OCI-LY1 (cell line): ENCODE results near the gene TSEN2.

Experiments
- H2AFZ ChIP-seq: fragments of 200-600 bp; sonication (generic), shearing (Covaris generic); 2 replicates; pipeline ENCODE4 v1.6.0; 2014; ENCODE audit warnings: antibody characterized with exemption, mild to moderate bottlenecking, low read length
- H3F3A ChIP-seq: fragments of 200-600 bp; sonication (generic), shearing (Covaris generic); 2 replicates; pipeline ENCODE4 v1.6.0; 2014; ENCODE audit warnings: mild to moderate bottlenecking, antibody characterized with exemption, low read length, moderate library complexity; ENCODE audit not compliant: insufficient read depth
- H3K27ac ChIP-seq: fragments of 200-600 bp; sonication (generic); 2 replicates; pipeline ENCODE4 v1.5.1; 2014; ENCODE audit warnings: low read length, mixed run types, mild to moderate bottlenecking, low read depth; ENCODE audit not compliant: poor library complexity, severe bottlenecking
- H3K27me3 ChIP-seq: fragments of 200-600 bp; sonication (generic); 2 replicates; pipeline ENCODE4 v1.6.0; 2014; ENCODE audit warnings: antibody characterized with exemption, mild to moderate bottlenecking, low read length, moderate library complexity; ENCODE audit not compliant: insufficient read depth
- H3K36me3 ChIP-seq: fragments of 200-600 bp; sonication (generic); 2 replicates; pipeline ENCODE4 v1.6.1; 2014; ENCODE audit warnings: mild to moderate bottlenecking, antibody characterized with exemption, low read length, moderate library complexity, mixed read lengths; ENCODE audit not compliant: insufficient read depth
- H3K4me1 ChIP-seq: fragments of 200-600 bp; sonication (generic); 2 replicates; pipeline ENCODE4 v1.5.1; 2014; ENCODE audit warnings: mild to moderate bottlenecking, low read length, moderate library complexity; ENCODE audit not compliant: insufficient read depth, severe bottlenecking
- H3K4me2 ChIP-seq: fragments of 200-600 bp; sonication (generic), shearing (Covaris generic); 2 replicates; pipeline ENCODE4 v1.6.1; 2014; ENCODE audit warnings: low read length
- H3K4me3 ChIP-seq: fragments of 200-600 bp; sonication (generic); 2 replicates; pipeline ENCODE4 v1.5.1; 2014; ENCODE audit warnings: low read length, low read depth, mild to moderate bottlenecking, mixed read lengths; ENCODE audit not compliant: poor library complexity, severe bottlenecking
- H3K79me2 ChIP-seq: fragments of 200-600 bp; shearing (Covaris generic); 2 replicates; pipeline ENCODE4 v1.6.1; 2016; ENCODE audit warnings: mixed run types, low read length, mixed read lengths; ENCODE audit not compliant: insufficient read depth
- H3K9ac ChIP-seq: fragments of 200-600 bp; sonication (generic), shearing (Covaris generic); 2 replicates; pipeline ENCODE4 v1.6.1; 2014; ENCODE audit warnings: mild to moderate bottlenecking, low read length, mixed read lengths
- H3K9me2 ChIP-seq: fragments of 200-600 bp; sonication (generic), shearing (Covaris generic); 2 replicates; pipeline ENCODE4 v1.6.1; 2014; ENCODE audit warnings: low read depth, mild to moderate bottlenecking, low read length, mixed read lengths
- H3K9me3 ChIP-seq: fragments of 200-600 bp; shearing (Covaris generic); 2 replicates; pipeline ENCODE4 v1.6.1; 2014; ENCODE audit warnings: low read length, mixed read lengths
- H4K20me1 ChIP-seq: fragments of 200-600 bp; sonication (generic), shearing (Covaris generic); 2 replicates; pipeline ENCODE4 v1.6.0; 2016; ENCODE audit warnings: mild to moderate bottlenecking, low read length; ENCODE audit not compliant: insufficient read depth
- CTCF ChIP-seq: fragments of 200-600 bp; sonication (generic), shearing (Covaris generic); IDR thresholded peaks from 2 replicates; pipeline ENCODE4 v1.5.1; 2017; ENCODE audit warnings: mild to moderate bottlenecking, antibody characterized with exemption, low read length, moderate library complexity, mixed read lengths
- EZH2 ChIP-seq: fragments of 200-600 bp; sonication (generic), shearing (Covaris generic); IDR thresholded peaks from 2 replicates; pipeline ENCODE4 v1.8.0; 2017; ENCODE audit warnings: borderline replicate concordance, mixed run types, mild to moderate bottlenecking, antibody characterized with exemption, low read length, moderate library complexity, mixed read lengths

Gene TSEN2

GRCh38 chr3:12437861-12438260 lies 46.4 kb upstream of the TSEN2 start:
- Histone ChIP-seq H3K9me2 (no peaks in the 10 kb centered on the region), H3K36me3 (no peaks in the 10 kb centered on the region), H3K79me2 (no peaks in the 10 kb centered on the region), H3K9ac (no peak overlapping the region), H3K4me3 (no peak overlapping the region), H3K27ac (no peak overlapping the region), H2AFZ (no peak overlapping the region), H4K20me1 (no peaks in the 10 kb centered on the region), H3K9me3 (0 out of 2 replicates have a peak, but pooled peaks cover under 1% of the 10 kb centered on the region), H3F3A (no peaks in the 10 kb centered on the region), H3K4me2 (no peak overlapping the region), H3K4me1 (no peaks in the 10 kb centered on the region), H3K27me3 (no peaks in the 10 kb centered on the region; the same call in 1 of the 2 replicates)
- TF ChIP-seq EZH2: no peak
- TF ChIP-seq CTCF: no peak

GRCh38 chr3:12438318-12438717 lies 46.0 kb upstream of the TSEN2 start:
- no peaks in the 10 kb centered on the region; the same call in 1 of the 2 replicates for H3K27me3 ChIP-seq
- H3K9me3 ChIP-seq: no peaks in the 10 kb centered on the region
- no peak overlapping the region for H3K4me3 ChIP-seq
- no peaks in the 10 kb centered on the region for H3F3A ChIP-seq
- H3K4me2 ChIP-seq: no peak overlapping the region
- H2AFZ ChIP-seq: no peak overlapping the region
- no peak overlapping the region for H3K9ac ChIP-seq
- no peaks in the 10 kb centered on the region for H3K36me3 ChIP-seq
- no peaks in the 10 kb centered on the region for H4K20me1 ChIP-seq
- H3K9me2 ChIP-seq: no peaks in the 10 kb centered on the region
- H3K79me2 ChIP-seq: no peaks in the 10 kb centered on the region
- no peak overlapping the region for H3K27ac ChIP-seq
- TF ChIP-seq EZH2 (no peak), CTCF (no peak)
- H3K4me1 ChIP-seq: no peaks in the 10 kb centered on the region

GRCh38 chr3:12439161-12439940 lies 44.9 kb upstream of the TSEN2 start:
- H3K27me3 ChIP-seq: no peaks in the 10 kb centered on the region; the same call in 1 of the 2 replicates
- H2AFZ ChIP-seq: no peak overlapping the region
- no peaks in the 10 kb centered on the region for H4K20me1 ChIP-seq
- no peak overlapping the region for H3K27ac ChIP-seq
- no peak overlapping the region for H3K4me2 ChIP-seq
- no peaks in the 10 kb centered on the region for H3F3A ChIP-seq
- no peak overlapping the region for H3K9ac ChIP-seq
- H3K9me3 ChIP-seq: no peaks in the 10 kb centered on the region
- no peaks in the 10 kb centered on the region for H3K9me2 ChIP-seq
- H3K36me3 ChIP-seq: no peaks in the 10 kb centered on the region
- H3K4me3 ChIP-seq: no peak overlapping the region
- H3K4me1 ChIP-seq: no peaks in the 10 kb centered on the region
- TF ChIP-seq CTCF (no peak), EZH2 (no peak)
- no peaks in the 10 kb centered on the region for H3K79me2 ChIP-seq
